Measurements from ENCODE around the gene CYP4F22. TPM values are rescaled to one million over a fixed set of nuclear protein-coding genes. Genes with fewer than 3 reads are reported as not detected.

The CYP4F22 gene
- total RNA-seq, 2 experiments from 2014 or later, result 0.19 to 0.28 TPM

- H3K27ac ChIP-seq (ENCODE audit: low read depth in 1 of 2, low read length in 2 of 2), result no peak overlapping the region
- H3K27ac Mint-ChIP-seq, result no peak overlapping the region
- no peak overlapping the region for H3K4me3 ChIP-seq (ENCODE audit: low read length)
- H3K4me3 Mint-ChIP-seq, result no peak overlapping the region
- TF ChIP-seq, protein P1, sequence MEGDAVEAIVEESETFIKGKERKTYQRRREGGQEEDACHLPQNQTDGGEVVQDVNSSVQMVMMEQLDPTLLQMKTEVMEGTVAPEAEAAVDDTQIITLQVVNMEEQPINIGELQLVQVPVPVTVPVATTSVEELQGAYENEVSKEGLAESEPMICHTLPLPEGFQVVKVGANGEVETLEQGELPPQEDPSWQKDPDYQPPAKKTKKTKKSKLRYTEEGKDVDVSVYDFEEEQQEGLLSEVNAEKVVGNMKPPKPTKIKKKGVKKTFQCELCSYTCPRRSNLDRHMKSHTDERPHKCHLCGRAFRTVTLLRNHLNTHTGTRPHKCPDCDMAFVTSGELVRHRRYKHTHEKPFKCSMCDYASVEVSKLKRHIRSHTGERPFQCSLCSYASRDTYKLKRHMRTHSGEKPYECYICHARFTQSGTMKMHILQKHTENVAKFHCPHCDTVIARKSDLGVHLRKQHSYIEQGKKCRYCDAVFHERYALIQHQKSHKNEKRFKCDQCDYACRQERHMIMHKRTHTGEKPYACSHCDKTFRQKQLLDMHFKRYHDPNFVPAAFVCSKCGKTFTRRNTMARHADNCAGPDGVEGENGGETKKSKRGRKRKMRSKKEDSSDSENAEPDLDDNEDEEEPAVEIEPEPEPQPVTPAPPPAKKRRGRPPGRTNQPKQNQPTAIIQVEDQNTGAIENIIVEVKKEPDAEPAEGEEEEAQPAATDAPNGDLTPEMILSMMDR (IDR thresholded peaks at IDR 0.05), result no peak
- H3K4me1 ChIP-seq (ENCODE audit: insufficient read depth, low read length), result peaks cover 11% of the 10 kb centered on the region
- H3K36me3 ChIP-seq (ENCODE audit: insufficient read depth, low read length), result no peaks in the 10 kb centered on the region
- intact Hi-C loops (cut with DNase I, micrococcal nuclease), result loop anchor here in 1 of 2 experiments (5.0 kb wide), 1 partner anchor 58 kb away; the partner anchor contains the start of gene PGLYRP2
- H3K27me3 ChIP-seq (ENCODE audit: control insufficient read depth in 1 of 2, insufficient read depth in 2 of 2, low read length in 2 of 2), result no peaks in the 10 kb centered on the region
- no peaks in the 10 kb centered on the region for H3K9me3 ChIP-seq (ENCODE audit: control insufficient read depth in 1 of 2, insufficient read depth in 1 of 2, low read length in 2 of 2)
- H3K9me3 Mint-ChIP-seq, result peaks cover 2% of the 10 kb centered on the region
- H3K36me3 Mint-ChIP-seq (ENCODE audit: low read depth), result no peaks in the 10 kb centered on the region
- ATAC-seq (ENCODE audit: poor library complexity) (no peak), DNase-seq (no peak)
- POLR2A ChIA-PET, result no interaction called here
- H3K4me1 Mint-ChIP-seq (ENCODE audit: low read depth), result peaks cover 16% of the 10 kb centered on the region
- H3K27me3 Mint-ChIP-seq, result no peaks in the 10 kb centered on the region
- CTCF ChIA-PET, result interaction anchor here (1.4 kb wide), 1 partner anchor 116 kb away, joined by 4 read pairs; the partner anchor contains the start of gene AKAP8L
Observed at GRCh38 chr19:15534957-15535864, 26.9 kb downstream of the CYP4F22 start.

- H3K4me3 ChIP-seq (ENCODE audit: low read length), result no peak overlapping the region
- intact Hi-C loops (cut with DNase I, micrococcal nuclease), result no loop called here
- TF ChIP-seq, protein P1 (IDR thresholded peaks at IDR 0.05), result no peak
- no peak for ATAC-seq (ENCODE audit: poor library complexity)
- CTCF ChIA-PET, result no interaction called here
- Mint-ChIP-seq H3K4me3 (no peak overlapping the region), H3K4me1 (ENCODE audit: low read depth) (peaks cover 16% of the 10 kb centered on the region), H3K27me3 (no peaks in the 10 kb centered on the region), H3K27ac (no peak overlapping the region), H3K9me3 (peaks cover 2% of the 10 kb centered on the region), H3K36me3 (ENCODE audit: low read depth) (no peaks in the 10 kb centered on the region)
- H3K27ac ChIP-seq (ENCODE audit: low read depth in 1 of 2, low read length in 2 of 2), result no peak overlapping the region
- no peaks in the 10 kb centered on the region for H3K27me3 ChIP-seq (ENCODE audit: control insufficient read depth in 1 of 2, insufficient read depth in 2 of 2, low read length in 2 of 2)
- no peaks in the 10 kb centered on the region for H3K9me3 ChIP-seq (ENCODE audit: control insufficient read depth in 1 of 2, insufficient read depth in 1 of 2, low read length in 2 of 2)
- POLR2A ChIA-PET, result no interaction called here
- H3K4me1 ChIP-seq (ENCODE audit: insufficient read depth, low read length), result peaks cover 11% of the 10 kb centered on the region
- no peaks in the 10 kb centered on the region for H3K36me3 ChIP-seq (ENCODE audit: insufficient read depth, low read length)
- DNase-seq, result no peak
Observed at GRCh38 chr19:15536350-15536749, 28.0 kb downstream of the CYP4F22 start.

DNA sequence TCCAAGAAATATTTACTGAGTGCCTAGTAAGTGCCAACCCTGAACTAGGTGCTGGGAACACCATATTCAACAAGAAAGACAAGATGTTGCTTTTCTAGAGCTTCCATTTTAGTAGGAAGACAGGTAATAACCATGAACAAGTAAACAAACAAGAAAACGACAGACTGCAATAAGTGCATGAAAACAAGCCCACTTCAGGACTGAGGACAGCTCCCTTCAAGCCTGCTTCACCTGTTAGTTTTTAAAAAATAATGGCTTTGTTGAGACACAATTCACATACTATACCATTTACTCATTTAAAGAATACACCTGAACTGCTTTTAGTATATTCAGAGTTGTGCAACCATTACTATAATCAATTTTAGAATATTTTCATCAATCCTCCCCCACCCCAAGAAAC is 30.4 kb downstream of the CYP4F22 start:
- TF ChIP-seq, protein P1 (IDR thresholded peaks at IDR 0.05), result no peak
- DNase-seq (no peak), ATAC-seq (ENCODE audit: poor library complexity) (no peak)
- Mint-ChIP-seq H3K9me3 (peaks cover 2% of the 10 kb centered on the region), H3K4me3 (no peak overlapping the region), H3K4me1 (ENCODE audit: low read depth) (peaks cover 2% of the 10 kb centered on the region), H3K36me3 (ENCODE audit: low read depth) (no peaks in the 10 kb centered on the region), H3K27me3 (no peaks in the 10 kb centered on the region), H3K27ac (no peak overlapping the region)
- ChIA-PET POLR2A (no interaction called here), CTCF (no interaction called here)
- H3K4me3 ChIP-seq (ENCODE audit: low read length), result no peak overlapping the region
- H3K36me3 ChIP-seq (ENCODE audit: insufficient read depth, low read length), result no peaks in the 10 kb centered on the region
- H3K4me1 ChIP-seq (ENCODE audit: insufficient read depth, low read length), result no peaks in the 10 kb centered on the region
- no peak overlapping the region for H3K27ac ChIP-seq (ENCODE audit: low read depth in 1 of 2, low read length in 2 of 2)
- intact Hi-C loops (cut with DNase I, micrococcal nuclease), result no loop called here
- no peaks in the 10 kb centered on the region for H3K9me3 ChIP-seq (ENCODE audit: control insufficient read depth in 1 of 2, insufficient read depth in 1 of 2, low read length in 2 of 2)
- H3K27me3 ChIP-seq (ENCODE audit: control insufficient read depth in 1 of 2, insufficient read depth in 2 of 2, low read length in 2 of 2), result no peaks in the 10 kb centered on the region
